ENCODE results near the gene PPP1R12B. TPM values are rescaled to one million over a fixed set of nuclear protein-coding genes. Genes with fewer than 3 reads are reported as not detected.

The PPP1R12B gene
- total and polyA plus RNA-seq, 2 experiments from 2014 or later: 13.2 to 13.8 TPM

GRCh38 chr1:202351725-202352124 lies 3.2 kb downstream of the PPP1R12B start:
- Histone ChIP-seq H3K27ac (ENCODE audit: low read depth) (no peak overlapping the region), H3K4me3 (no peak overlapping the region), H3K79me2 (replicated peaks; ENCODE audit: insufficient read depth) (peaks cover 59% of the 10 kb centered on the region), H3K9me2 (ENCODE audit: insufficient read depth) (no peaks in the 10 kb centered on the region), H4K20me1 (replicated peaks; ENCODE audit: insufficient read depth) (0 out of 2 replicates have a peak, but pooled peaks cover 5% of the 10 kb centered on the region), H3F3A (replicated peaks; ENCODE audit: low read depth) (no peaks in the 10 kb centered on the region), H2AFZ (no peak overlapping the region), H3K36me3 (ENCODE audit: insufficient read depth) (no peaks in the 10 kb centered on the region), H3K27me3 (ENCODE audit: insufficient read depth) (no peaks in the 10 kb centered on the region), H3K4me2 (no peak overlapping the region), H3K4me1 (ENCODE audit: insufficient read depth) (peaks cover 4% of the 10 kb centered on the region; the same call in 1 of the 2 replicates)
- Mint-ChIP-seq H3K27ac (no peak overlapping the region), H3K4me1 (peaks cover 22% of the 10 kb centered on the region; the same call in 2 of the 3 replicates), H3K4me3 (no peak overlapping the region), H3K36me3 (ENCODE audit: low read depth) (no peaks in the 10 kb centered on the region), H3K27me3 (ENCODE audit: insufficient read depth, low read depth, poor library complexity) (peaks cover 11% of the 10 kb centered on the region), H3K9me3 (no peaks in the 10 kb centered on the region)
- TF ChIP-seq EZH2phosphoT487 (IDR thresholded peaks at IDR 0.05; ENCODE audit: unreplicated experiment): no peak
- no peak for TF ChIP-seq ZNF114 (CRISPR knock-in tag; IDR thresholded peaks at IDR 0.05)
- TF ChIP-seq NANOG (IDR thresholded peaks at IDR 0.05; ENCODE audit: borderline replicate concordance): no peak
- TF ChIP-seq STAT1 (IDR thresholded peaks at IDR 0.05; ENCODE audit: unreplicated experiment): no peak
- TF ChIP-seq ZNF331 (CRISPR knock-in tag; IDR thresholded peaks at IDR 0.05; ENCODE audit: low read depth): no peak
- TF ChIP-seq CREB1 (CRISPR knock-in tag; IDR thresholded peaks at IDR 0.05; ENCODE audit: low read depth): no peak
- TF ChIP-seq REST (IDR thresholded peaks at IDR 0.05; ENCODE audit: unreplicated experiment): no peak
- TF ChIP-seq CTCF (conservative IDR thresholded peaks at IDR 0.05; ENCODE audit: low read depth in 2 of 2): no peak
- no peak for TF ChIP-seq JUNB (IDR thresholded peaks at IDR 0.05; ENCODE audit: unreplicated experiment)
- no peak for TF ChIP-seq POLR2AphosphoS5 (IDR thresholded peaks at IDR 0.05; ENCODE audit: low read depth)
- TF ChIP-seq ETS1 (IDR thresholded peaks at IDR 0.05): no peak
- no peak for TF ChIP-seq EZH2 (IDR thresholded peaks at IDR 0.05; ENCODE audit: low read depth, unreplicated experiment)
- TF ChIP-seq ZNF462 (CRISPR knock-in tag; IDR thresholded peaks at IDR 0.05): no peak
- ATAC-seq (no peak), DNase-seq (ENCODE audit: low spot score) (no peak)
